ENCODE data around the gene MRPL55. TPM values are rescaled to one million over a fixed set of nuclear protein-coding genes. Genes with fewer than 3 reads are reported as not detected.
A peak's percentile ranks its signal among the peaks of the same experiment; 100 is the strongest.

MRPL55 gene
- total RNA-seq, 4 donors from 2014 or later = 70.1 to 99.6 (median 80.8) TPM

GRCh38 chr1:228139931-228140723, 31.0 kb upstream of the MRPL55 start, which contains the start of gene GUK1:
Gene GUK1, plus strand, starts transcription at chr1:228140279. Its CDS starts 24 bp downstream, at chr1:228140303.
- TF ChIP-seq CTCF (IDR thresholded peaks at IDR 0.05) (peak in 5 of 6 experiments; percentile 23 to 54 (median 49)), POLR2A (IDR thresholded peaks at IDR 0.05) (peak; percentile 98 to 99)
- no peaks in the 10 kb centered on the region for H3K27me3 ChIP-seq
- peaks cover 0 to 1% (median 0%) of the 10 kb centered on the region in 3 donors for H3K36me3 ChIP-seq
- no peaks in the 10 kb centered on the region for H3K9me3 ChIP-seq
- peak; percentile 100 for DNase-seq
- peak within 1 kb of the TSS; percentile 81 to 98 (median 93) for H3K4me3 ChIP-seq
- H3K4me1 ChIP-seq = peaks cover 3 to 39% (median 24%) of the 10 kb centered on the region in 4 donors
- H3K27ac ChIP-seq = peak within 1 kb of the TSS; percentile 98 to 100 (median 100)

- Histone ChIP-seq H3K27me3 (no peaks in the 10 kb centered on the region), H3K4me1 (peaks cover 3 to 38% (median 24%) of the 10 kb centered on the region in 4 donors), H3K36me3 (no peaks in the 10 kb centered on the region), H3K27ac (peak overlapping the region; percentile 98 to 100 (median 100)), H3K9me3 (no peaks in the 10 kb centered on the region), H3K4me3 (peak overlapping the region; percentile 81 to 98 (median 93))
- no peak for DNase-seq
- TF ChIP-seq POLR2A (IDR thresholded peaks at IDR 0.05) = no peak
- no peak for TF ChIP-seq CTCF (IDR thresholded peaks at IDR 0.05)
Observed at GRCh38 chr1:228139406-228139930, 30.4 kb upstream of the MRPL55 start.

- Histone ChIP-seq H3K36me3 (no peaks in the 10 kb centered on the region), H3K27me3 (no peaks in the 10 kb centered on the region), H3K4me1 (peaks cover 0 to 13% (median 10%) of the 10 kb centered on the region in 4 donors), H3K4me3 (no peak overlapping the region), H3K27ac (no peak overlapping the region), H3K9me3 (no peaks in the 10 kb centered on the region)
- no peak for DNase-seq
- TF ChIP-seq CTCF (IDR thresholded peaks at IDR 0.05) (no peak), POLR2A (IDR thresholded peaks at IDR 0.05) (no peak)
Observed at GRCh38 chr1:228136901-228137300, 27.8 kb upstream of the MRPL55 start.

- Histone ChIP-seq H3K36me3 (no peaks in the 10 kb centered on the region), H3K27me3 (no peaks in the 10 kb centered on the region), H3K27ac (no peak overlapping the region), H3K4me3 (no peak overlapping the region), H3K9me3 (no peaks in the 10 kb centered on the region), H3K4me1 (no peaks in the 10 kb centered on the region)
- TF ChIP-seq POLR2A (IDR thresholded peaks at IDR 0.05) (no peak), CTCF (IDR thresholded peaks at IDR 0.05) (no peak)
- DNase-seq = no peak
Observed at GRCh38 chr1:228134591-228134990, 25.5 kb upstream of the MRPL55 start.

- H3K27ac ChIP-seq = no peak overlapping the region
- H3K4me3 ChIP-seq = no peak overlapping the region
Observed at GRCh38 chr1:228131766-228132165, 22.7 kb upstream of the MRPL55 start.

More at GRCh38 chr1:228131766-228132165, 22.7 kb upstream of the MRPL55 start:
- H3K9me3 ChIP-seq = no peaks in the 10 kb centered on the region
- no peaks in the 10 kb centered on the region for H3K4me1 ChIP-seq
- no peaks in the 10 kb centered on the region for H3K27me3 ChIP-seq
- no peak for TF ChIP-seq POLR2A (IDR thresholded peaks at IDR 0.05)
- TF ChIP-seq CTCF (IDR thresholded peaks at IDR 0.05) = no peak
- H3K36me3 ChIP-seq = no peaks in the 10 kb centered on the region
- peak in 1 of 3 donors; percentile 10 for DNase-seq

Data from Peyer's patch (tissue), 4 donors.